PC-3 (cell line): ENCODE data around the gene MACROD2. TPM values are rescaled to one million over a fixed set of nuclear protein-coding genes. Genes with fewer than 3 reads are reported as not detected.

Source experiments
- ATAC-seq: fragments of 200-7000 bp; cut with Tn5 transposase; 2 replicates; pipeline ENCODE4 v1.9.1; 2020; ENCODE audit warnings: mild to moderate bottlenecking, moderate library complexity
- BruUV-seq: library from RNA; stranded (reverse); fragments of 400-500 nt; replicated peaks from 2 replicates; lab custom pipeline; 2021; lab: Mats Ljungman, UMichigan
- CTCF ChIA-PET: fragments of 300-600 bp; sonication (Branson Sonifier 250); formaldehyde crosslinking; loops from one replicate; lab custom pipeline; 2022; ENCODE audit warnings: antibody characterized with exemption; lab: Charles Lee
- POLR2A ChIA-PET: fragments of 300-600 bp; sonication (Branson Sonifier 250); formaldehyde crosslinking; loops from one replicate; lab custom pipeline; 2022; ENCODE audit warnings: antibody characterized with exemption; ENCODE audit not compliant: unreplicated experiment; lab: Charles Lee
- DNase-seq: peaks from one replicate; pipeline ENCODE4 v3.0.0-alpha.2; 2015
- H2AFZ ChIP-seq: fragments of 300-600 bp; sonication (generic); 2 replicates; pipeline ENCODE4 v1.6.0; 2016; ENCODE audit warnings: antibody characterized with exemption, low read length
- H3F3A ChIP-seq: fragments of 300-600 bp; sonication (generic); one replicate; pipeline ENCODE4 v1.6.0; 2017; ENCODE audit warnings: antibody characterized with exemption, low read length, control low read depth, mild to moderate bottlenecking; ENCODE audit not compliant: unreplicated experiment
- H3K27ac ChIP-seq: fragments of 300-600 bp; sonication (generic); 2 replicates; pipeline ENCODE4 v1.5.1; 2016; ENCODE audit warnings: mild to moderate bottlenecking, low read length
- H3K27me3 ChIP-seq: fragments of 300-600 bp; sonication (generic); 2 replicates; pipeline ENCODE4 v1.6.1; 2016; ENCODE audit warnings: low read length, mixed read lengths
- H3K36me3 ChIP-seq: fragments of 300-600 bp; sonication (generic); 2 replicates; pipeline ENCODE4 v1.6.1; 2016; ENCODE audit warnings: low read depth, mixed run types, low read length, mixed read lengths
- H3K4me1 ChIP-seq: fragments of 300-600 bp; sonication (generic); 2 replicates; pipeline ENCODE4 v1.5.1; 2016; ENCODE audit warnings: low read length; ENCODE audit not compliant: insufficient read depth
- H3K4me2 ChIP-seq: fragments of 300-600 bp; sonication (generic); 2 replicates; pipeline ENCODE4 v1.6.0; 2016; ENCODE audit warnings: low read length
- H3K4me3 ChIP-seq: fragments of 300-600 bp; sonication (generic); 2 replicates; pipeline ENCODE4 v1.5.1; 2016; ENCODE audit warnings: mild to moderate bottlenecking, low read length, mixed read lengths
- H3K79me2 ChIP-seq: fragments of 300-600 bp; sonication (generic); 2 replicates; pipeline ENCODE4 v1.6.1; 2017; ENCODE audit warnings: low read length, mixed read lengths
- H3K9ac ChIP-seq: fragments of 300-600 bp; sonication (generic); 2 replicates; pipeline ENCODE4 v1.6.0; 2016; ENCODE audit warnings: mild to moderate bottlenecking, low read length
- H3K9me2 ChIP-seq: fragments of 300-600 bp; sonication (generic); replicated peaks from 2 replicates; pipeline ENCODE4 v1.6.1; 2016; ENCODE audit warnings: mixed run types, low read length, mixed read lengths
- H3K9me3 ChIP-seq: fragments of 300-600 bp; sonication (generic); 2 replicates; pipeline ENCODE4 v1.6.1; 2016; ENCODE audit warnings: low read length, mixed read lengths
- H4K20me1 ChIP-seq: fragments of 300-600 bp; sonication (generic); 2 replicates; pipeline ENCODE4 v1.6.1; 2016; ENCODE audit warnings: low read length, mixed read lengths
- CTCF ChIP-seq: fragments of 300-600 bp; sonication (generic); conservative IDR thresholded peaks from 2 replicates; pipeline ENCODE4 v1.5.1; 2017; ENCODE audit warnings: antibody characterized with exemption, low read depth, mild to moderate bottlenecking, low read length
- EZH2 ChIP-seq: fragments of 300-600 bp; sonication (generic); IDR thresholded peaks from one replicate; pipeline ENCODE4 v1.6.1; 2017; ENCODE audit warnings: antibody characterized with exemption, mild to moderate bottlenecking, low read length; ENCODE audit not compliant: unreplicated experiment
- EZH2phosphoT487 ChIP-seq: fragments of 300-600 bp; sonication (generic); IDR thresholded peaks from 2 replicates; pipeline ENCODE4 v1.6.1; 2018; ENCODE audit warnings: mild to moderate bottlenecking, antibody characterized with exemption, low read length, borderline replicate concordance
- intact Hi-C: fragments of 100-400 bp; cut with micrococcal nuclease; formaldehyde crosslinking; loops from 2 replicates; pipeline ENCODE4 v1.9.0; 2023
- total RNA-seq: library from RNA; depleted of rRNA; stranded (reverse); fragments of >200 nt; gene quantifications from 2 replicates; pipeline ENCODE4 v1.2.3, GENCODE V29; 2014

MACROD2 gene
- total RNA-seq, 1 experiment from 2014 or later, result 3.1 TPM

- H3K4me2 ChIP-seq, result no peak overlapping the region
- no peaks in the 10 kb centered on the region for H4K20me1 ChIP-seq
- peaks cover 12% of the 10 kb centered on the region for H3K4me1 ChIP-seq
- H3F3A ChIP-seq, result no peaks in the 10 kb centered on the region
- no peak overlapping the region for H3K27ac ChIP-seq
- no peaks in the 10 kb centered on the region for H3K9me2 ChIP-seq
- no peak overlapping the region for H3K4me3 ChIP-seq
- no peaks in the 10 kb centered on the region for H3K27me3 ChIP-seq
- no peaks in the 10 kb centered on the region for H3K79me2 ChIP-seq
- no peaks in the 10 kb centered on the region for H3K9me3 ChIP-seq
- TF ChIP-seq EZH2phosphoT487 (no peak), EZH2 (no peak), CTCF (no peak)
- H2AFZ ChIP-seq, result no peak overlapping the region
- no peaks in the 10 kb centered on the region for H3K36me3 ChIP-seq
- CTCF ChIA-PET, result no interaction called here
- peak; percentile 45; the same call in 1 of the 2 replicates for ATAC-seq
- peak; percentile 45 for DNase-seq
- intact Hi-C loops, result no loop called here
- H3K9ac ChIP-seq, result no peak overlapping the region
- POLR2A ChIA-PET, result no interaction called here
- no TSS peak for BruUV-seq
Measured at GRCh38 chr20:14067603-14068002, 72.3 kb downstream of the MACROD2 start.

GRCh38 chr20:14069796-14070195, 74.5 kb downstream of the MACROD2 start:
- H3K4me1 ChIP-seq, result peaks cover 7% of the 10 kb centered on the region
- DNase-seq (peak; percentile 36), ATAC-seq (peak; percentile 42)
- intact Hi-C loops, result no loop called here
- no TSS peak for BruUV-seq
- ChIA-PET POLR2A (no interaction called here), CTCF (no interaction called here)
- no peak overlapping the region for H2AFZ ChIP-seq
- H3K27me3 ChIP-seq, result no peaks in the 10 kb centered on the region
- H3K9me3 ChIP-seq, result no peaks in the 10 kb centered on the region
- no peaks in the 10 kb centered on the region for H3K9me2 ChIP-seq
- no peak overlapping the region for H3K4me3 ChIP-seq
- H3K36me3 ChIP-seq, result no peaks in the 10 kb centered on the region
- H4K20me1 ChIP-seq, result no peaks in the 10 kb centered on the region
- H3F3A ChIP-seq, result no peaks in the 10 kb centered on the region
- TF ChIP-seq CTCF (no peak), EZH2phosphoT487 (no peak), EZH2 (no peak)
- H3K79me2 ChIP-seq, result no peaks in the 10 kb centered on the region
- no peak overlapping the region for H3K4me2 ChIP-seq
- no peak overlapping the region for H3K9ac ChIP-seq
- H3K27ac ChIP-seq, result no peak overlapping the region

- no peaks in the 10 kb centered on the region for H3K27me3 ChIP-seq
- no peaks in the 10 kb centered on the region for H3K79me2 ChIP-seq
- intact Hi-C loops, result no loop called here
- ATAC-seq (peak; percentile 93), DNase-seq (peak; percentile 35)
- TF ChIP-seq EZH2phosphoT487 (no peak), EZH2 (no peak), CTCF (no peak)
- H3K4me1 ChIP-seq, result no peaks in the 10 kb centered on the region
- ChIA-PET CTCF (no interaction called here), POLR2A (interaction anchor here (0.6 kb wide), 2 partner anchors 348 to 1562 kb away, joined by 3 to 4 read pairs; no protein-coding TSS in a partner anchor)
- H2AFZ ChIP-seq, result no peak overlapping the region
- H3K4me3 ChIP-seq, result no peak overlapping the region
- H3K4me2 ChIP-seq, result no peak overlapping the region
- no peaks in the 10 kb centered on the region for H3K9me3 ChIP-seq
- H3K9ac ChIP-seq, result no peak overlapping the region
- no peak overlapping the region for H3K27ac ChIP-seq
- no peaks in the 10 kb centered on the region for H4K20me1 ChIP-seq
- H3K36me3 ChIP-seq, result no peaks in the 10 kb centered on the region
- no TSS peak for BruUV-seq
- no peaks in the 10 kb centered on the region for H3F3A ChIP-seq
- H3K9me2 ChIP-seq, result no peaks in the 10 kb centered on the region
Measured at GRCh38 chr20:14093652-14094051, 98.3 kb downstream of the MACROD2 start.
